Measurements from ENCODE around the gene DAB1.

Gene DAB1

GRCh38 chr1:56993475-56993874 is 430.4 kb downstream of the DAB1 start:
- no peaks in the 10 kb centered on the region for H3K36me3 ChIP-seq (ENCODE audit: control insufficient read depth, insufficient read depth, low read length)
- H3K4me1 ChIP-seq (ENCODE audit: control insufficient read depth, insufficient read depth, low read length) = peaks cover 7% of the 10 kb centered on the region
- H3K27me3 ChIP-seq (ENCODE audit: control insufficient read depth, insufficient read depth, low read length) = no peaks in the 10 kb centered on the region
- H3K4me3 ChIP-seq (ENCODE audit: low read depth, low read length) = no peak overlapping the region
- no peaks in the 10 kb centered on the region for H3K9me3 ChIP-seq (ENCODE audit: control insufficient read depth, insufficient read depth, low read length)
- H3K9ac ChIP-seq (ENCODE audit: low read depth, low read length) = no peak overlapping the region

- H3K27me3 ChIP-seq (ENCODE audit: control insufficient read depth, insufficient read depth, low read length) = no peaks in the 10 kb centered on the region
- no peak overlapping the region for H3K9ac ChIP-seq (ENCODE audit: low read depth, low read length)
- H3K36me3 ChIP-seq (ENCODE audit: control insufficient read depth, insufficient read depth, low read length) = no peaks in the 10 kb centered on the region
- peaks cover 7% of the 10 kb centered on the region for H3K4me1 ChIP-seq (ENCODE audit: control insufficient read depth, insufficient read depth, low read length)
- no peak overlapping the region for H3K4me3 ChIP-seq (ENCODE audit: low read depth, low read length)
- no peaks in the 10 kb centered on the region for H3K9me3 ChIP-seq (ENCODE audit: control insufficient read depth, insufficient read depth, low read length)
These were observed 431.3 kb downstream of the DAB1 start for GRCh38 chr1:56992318-56993125.

- Histone ChIP-seq H3K9ac (ENCODE audit: low read depth, low read length) (no peak overlapping the region), H3K4me3 (ENCODE audit: low read depth, low read length) (no peak overlapping the region)
These were observed 432.3 kb downstream of the DAB1 start for GRCh38 chr1:56991576-56991975.

GRCh38 chr1:56986397-56986796 is 437.5 kb downstream of the DAB1 start:
- H3K4me3 ChIP-seq (ENCODE audit: low read depth, low read length) = no peak overlapping the region

More at GRCh38 chr1:56991576-56991975, 432.3 kb downstream of the DAB1 start:
- Histone ChIP-seq H3K9me3 (ENCODE audit: control insufficient read depth, insufficient read depth, low read length) (no peaks in the 10 kb centered on the region), H3K36me3 (ENCODE audit: control insufficient read depth, insufficient read depth, low read length) (no peaks in the 10 kb centered on the region), H3K27me3 (ENCODE audit: control insufficient read depth, insufficient read depth, low read length) (no peaks in the 10 kb centered on the region), H3K4me1 (ENCODE audit: control insufficient read depth, insufficient read depth, low read length) (peaks cover 7% of the 10 kb centered on the region)

GRCh38 chr1:56985857-56986256 is 438.0 kb downstream of the DAB1 start:
- Histone ChIP-seq H3K27me3 (ENCODE audit: control insufficient read depth, insufficient read depth, low read length) (no peaks in the 10 kb centered on the region), H3K36me3 (ENCODE audit: control insufficient read depth, insufficient read depth, low read length) (no peaks in the 10 kb centered on the region), H3K4me1 (ENCODE audit: control insufficient read depth, insufficient read depth, low read length) (no peaks in the 10 kb centered on the region), H3K4me3 (ENCODE audit: low read depth, low read length) (no peak overlapping the region), H3K9ac (ENCODE audit: low read depth, low read length) (no peak overlapping the region), H3K9me3 (ENCODE audit: control insufficient read depth, insufficient read depth, low read length) (no peaks in the 10 kb centered on the region)

More at GRCh38 chr1:56986397-56986796, 437.5 kb downstream of the DAB1 start:
- no peaks in the 10 kb centered on the region for H3K4me1 ChIP-seq (ENCODE audit: control insufficient read depth, insufficient read depth, low read length)
- no peaks in the 10 kb centered on the region for H3K9me3 ChIP-seq (ENCODE audit: control insufficient read depth, insufficient read depth, low read length)
- no peaks in the 10 kb centered on the region for H3K36me3 ChIP-seq (ENCODE audit: control insufficient read depth, insufficient read depth, low read length)
- H3K27me3 ChIP-seq (ENCODE audit: control insufficient read depth, insufficient read depth, low read length) = no peaks in the 10 kb centered on the region
- no peak overlapping the region for H3K9ac ChIP-seq (ENCODE audit: low read depth, low read length)

GRCh38 chr1:56983484-56983883 is 440.4 kb downstream of the DAB1 start:
- Histone ChIP-seq H3K4me1 (ENCODE audit: control insufficient read depth, insufficient read depth, low read length) (no peaks in the 10 kb centered on the region), H3K36me3 (ENCODE audit: control insufficient read depth, insufficient read depth, low read length) (no peaks in the 10 kb centered on the region), H3K9me3 (ENCODE audit: control insufficient read depth, insufficient read depth, low read length) (no peaks in the 10 kb centered on the region), H3K4me3 (ENCODE audit: low read depth, low read length) (no peak overlapping the region), H3K9ac (ENCODE audit: low read depth, low read length) (no peak overlapping the region), H3K27me3 (ENCODE audit: control insufficient read depth, insufficient read depth, low read length) (no peaks in the 10 kb centered on the region)

GRCh38 chr1:56979986-56980755 is 443.7 kb downstream of the DAB1 start:
- Histone ChIP-seq H3K36me3 (ENCODE audit: control insufficient read depth, insufficient read depth, low read length) (no peaks in the 10 kb centered on the region), H3K9me3 (ENCODE audit: control insufficient read depth, insufficient read depth, low read length) (no peaks in the 10 kb centered on the region), H3K27me3 (ENCODE audit: control insufficient read depth, insufficient read depth, low read length) (no peaks in the 10 kb centered on the region), H3K4me3 (ENCODE audit: low read depth, low read length) (no peak overlapping the region), H3K9ac (ENCODE audit: low read depth, low read length) (no peak overlapping the region), H3K4me1 (ENCODE audit: control insufficient read depth, insufficient read depth, low read length) (no peaks in the 10 kb centered on the region)

- no peaks in the 10 kb centered on the region for H3K36me3 ChIP-seq (ENCODE audit: control insufficient read depth, insufficient read depth, low read length)
- no peaks in the 10 kb centered on the region for H3K27me3 ChIP-seq (ENCODE audit: control insufficient read depth, insufficient read depth, low read length)
- no peak overlapping the region for H3K9ac ChIP-seq (ENCODE audit: low read depth, low read length)
- no peak overlapping the region for H3K4me3 ChIP-seq (ENCODE audit: low read depth, low read length)
- no peaks in the 10 kb centered on the region for H3K9me3 ChIP-seq (ENCODE audit: control insufficient read depth, insufficient read depth, low read length)
- H3K4me1 ChIP-seq (ENCODE audit: control insufficient read depth, insufficient read depth, low read length) = no peaks in the 10 kb centered on the region
These were observed 445.0 kb downstream of the DAB1 start for GRCh38 chr1:56978819-56979218.

GRCh38 chr1:56977910-56978309 is 445.9 kb downstream of the DAB1 start:
- H3K9me3 ChIP-seq (ENCODE audit: control insufficient read depth, insufficient read depth, low read length) = no peaks in the 10 kb centered on the region
- H3K4me1 ChIP-seq (ENCODE audit: control insufficient read depth, insufficient read depth, low read length) = no peaks in the 10 kb centered on the region
- H3K9ac ChIP-seq (ENCODE audit: low read depth, low read length) = no peak overlapping the region
- H3K36me3 ChIP-seq (ENCODE audit: control insufficient read depth, insufficient read depth, low read length) = no peaks in the 10 kb centered on the region
- no peaks in the 10 kb centered on the region for H3K27me3 ChIP-seq (ENCODE audit: control insufficient read depth, insufficient read depth, low read length)
- no peak overlapping the region for H3K4me3 ChIP-seq (ENCODE audit: low read depth, low read length)

GRCh38 chr1:56975446-56975845 is 448.4 kb downstream of the DAB1 start:
- no peak overlapping the region for H3K9ac ChIP-seq (ENCODE audit: low read depth, low read length)
- H3K4me3 ChIP-seq (ENCODE audit: low read depth, low read length) = no peak overlapping the region
- no peaks in the 10 kb centered on the region for H3K4me1 ChIP-seq (ENCODE audit: control insufficient read depth, insufficient read depth, low read length)
- H3K9me3 ChIP-seq (ENCODE audit: control insufficient read depth, insufficient read depth, low read length) = no peaks in the 10 kb centered on the region
- no peaks in the 10 kb centered on the region for H3K36me3 ChIP-seq (ENCODE audit: control insufficient read depth, insufficient read depth, low read length)
- no peaks in the 10 kb centered on the region for H3K27me3 ChIP-seq (ENCODE audit: control insufficient read depth, insufficient read depth, low read length)

GRCh38 chr1:56973923-56974742 is 449.7 kb downstream of the DAB1 start:
- no peaks in the 10 kb centered on the region for H3K9me3 ChIP-seq (ENCODE audit: control insufficient read depth, insufficient read depth, low read length)
- no peaks in the 10 kb centered on the region for H3K4me1 ChIP-seq (ENCODE audit: control insufficient read depth, insufficient read depth, low read length)
- no peak overlapping the region for H3K9ac ChIP-seq (ENCODE audit: low read depth, low read length)
- H3K27me3 ChIP-seq (ENCODE audit: control insufficient read depth, insufficient read depth, low read length) = no peaks in the 10 kb centered on the region
- H3K4me3 ChIP-seq (ENCODE audit: low read depth, low read length) = no peak overlapping the region
- no peaks in the 10 kb centered on the region for H3K36me3 ChIP-seq (ENCODE audit: control insufficient read depth, insufficient read depth, low read length)
